H1 (cell line): ENCODE data around the gene CACNA1D. TPM values are rescaled to one million over a fixed set of nuclear protein-coding genes. Genes with fewer than 3 reads are reported as not detected.

Experiments used
- CTCF ChIA-PET: fragments of 300-600 bp; sonication (Branson Sonifier 250); formaldehyde crosslinking; loops from one replicate; lab custom pipeline; 2021; ENCODE audit not compliant: partially characterized antibody; lab: Charles Lee
- POLR2A ChIA-PET: fragments of 300-600 bp; sonication (Branson Sonifier 250); formaldehyde crosslinking; loops from one replicate; lab custom pipeline; 2021; ENCODE audit warnings: inconsistent platforms; ENCODE audit not compliant: partially characterized antibody; lab: Charles Lee
- DNase-seq, 2 experiments: peaks; one replicate each; pipeline versions ENCODE4 v3.0.0 to v3.0.0-alpha.2; 2010 to 2022; ENCODE audit warnings: low spot score in 2 of 2, low read depth in 1 of 2, mixed read lengths in 1 of 2
- FAIRE-seq: peaks from 2 replicates; lab custom pipeline; 2011; peaks lifted over from hg19 to GRCh38; lab: Jason Lieb, UNC
- H2AFZ ChIP-seq: 2 replicates; pipeline ENCODE4 v1.8.1; 2012; ENCODE audit warnings: low read length, inconsistent platforms
- H2AK5ac ChIP-seq: 2 replicates; pipeline ENCODE4 v1.6.1; 2013; ENCODE audit warnings: low read depth, low read length
- H2BK120ac ChIP-seq: replicated peaks from 2 replicates; pipeline ENCODE3; 2013; ENCODE audit warnings: low read depth, low read length, inconsistent platforms
- H2BK12ac ChIP-seq: 2 replicates; pipeline ENCODE4 v1.6.1; 2013; ENCODE audit warnings: low read depth, low read length
- H2BK15ac ChIP-seq: 2 replicates; pipeline ENCODE4 v1.6.1; 2013; ENCODE audit warnings: low read length
- H2BK20ac ChIP-seq: 2 replicates; pipeline ENCODE4 v1.6.1; 2013; ENCODE audit warnings: low read length
- H2BK5ac ChIP-seq: 2 replicates; pipeline ENCODE4 v1.6.1; 2013; ENCODE audit warnings: low read depth, low read length
- H3K14ac ChIP-seq: 2 replicates; pipeline ENCODE4 v1.6.1; 2013; ENCODE audit warnings: inconsistent platforms; ENCODE audit not compliant: insufficient read length
- H3K18ac ChIP-seq: 2 replicates; pipeline ENCODE4 v1.6.1; 2013; ENCODE audit warnings: low read length; ENCODE audit errors: extremely low read depth
- H3K23ac ChIP-seq: 2 replicates; pipeline ENCODE4 v1.6.1; 2013; ENCODE audit warnings: inconsistent platforms; ENCODE audit not compliant: insufficient read length
- H3K23me2 ChIP-seq: 2 replicates; pipeline ENCODE4 v1.6.1; 2013; ENCODE audit warnings: low read depth, low read length
- H3K27ac ChIP-seq: 2 replicates; pipeline ENCODE4 v1.6.1; 2011; ENCODE audit warnings: low read depth, low read length, inconsistent platforms
- H3K27me3 ChIP-seq, 4 experiments: replicated peaks in 1 of 4; 1 replicate in 1 of 4; 2 replicates in 3 of 4; pipeline versions ENCODE4 v1.6.1 to v1.8.1; 2011 to 2013; ENCODE audit warnings: low read length in 3 of 4, mild to moderate bottlenecking in 3 of 4, inconsistent platforms in 2 of 4, mixed read lengths in 2 of 4, moderate library complexity in 1 of 4; ENCODE audit not compliant: control insufficient read depth in 3 of 4, insufficient read depth in 3 of 4; ENCODE audit errors: extremely low read depth in 1 of 4
- H3K36me3 ChIP-seq, 4 experiments: 2 replicates each; pipeline versions ENCODE4 v1.6.1 to v1.8.1; 2011 to 2013; ENCODE audit warnings: mild to moderate bottlenecking in 4 of 4, low read length in 3 of 4, moderate library complexity in 2 of 4, control low read depth in 1 of 4, inconsistent platforms in 1 of 4; ENCODE audit not compliant: insufficient read depth in 4 of 4, control insufficient read depth in 2 of 4
- H3K4ac ChIP-seq: replicated peaks from 2 replicates; pipeline ENCODE3; 2013; ENCODE audit warnings: low read length, low read depth, mixed read lengths, inconsistent platforms; ENCODE audit not compliant: insufficient read length
- H3K4me1 ChIP-seq, 4 experiments: replicated peaks in 1 of 4; 1 replicate in 1 of 4; 2 replicates in 3 of 4; pipeline versions ENCODE4 v1.6.1 to v1.8.1; 2011 to 2013; ENCODE audit warnings: low read length in 3 of 4, inconsistent platforms in 2 of 4, mixed read lengths in 1 of 4; ENCODE audit not compliant: insufficient read depth in 4 of 4, control insufficient read depth in 3 of 4
- H3K4me2 ChIP-seq, 2 experiments: 2 replicates each; pipeline versions ENCODE4 v1.6.1 to v1.8.1; 2011 to 2013; ENCODE audit warnings: low read depth in 2 of 2, low read length in 2 of 2, control low read depth in 1 of 2, inconsistent platforms in 1 of 2, mild to moderate bottlenecking in 1 of 2; ENCODE audit not compliant: insufficient read depth in 1 of 2
- H3K4me3 ChIP-seq, 4 experiments: fragments of 200-600, 300-600 bp in 1 of 4; sonication (generic), shearing (Covaris generic), sonication (Bioruptor Twin) in 1 of 4; 2 replicates each; pipeline versions ENCODE4 v1.5.1 to v1.8.1; 2011 to 2016; ENCODE audit warnings: low read length in 4 of 4, low read depth in 3 of 4, control low read depth in 2 of 4, inconsistent platforms in 2 of 4, mild to moderate bottlenecking in 2 of 4, mixed read lengths in 1 of 4, moderate library complexity in 1 of 4; ENCODE audit not compliant: insufficient read depth in 2 of 4; ENCODE audit errors: extremely low read depth in 1 of 4
- H3K56ac ChIP-seq: replicated peaks from 2 replicates; pipeline ENCODE3; 2013; ENCODE audit warnings: low read depth, mild to moderate bottlenecking, mixed read lengths, low read length, inconsistent platforms; ENCODE audit not compliant: insufficient read length
- H3K79me1 ChIP-seq: 2 replicates; pipeline ENCODE4 v1.6.1; 2013; ENCODE audit warnings: low read depth, low read length, control low read depth
- H3K79me2 ChIP-seq, 2 experiments: 2 replicates each; pipeline versions ENCODE4 v1.6.1 to v1.8.1; 2012 to 2013; ENCODE audit warnings: low read length in 2 of 2, mild to moderate bottlenecking in 2 of 2, inconsistent platforms in 1 of 2; ENCODE audit not compliant: insufficient read depth in 2 of 2, control insufficient read depth in 1 of 2
- H3K9ac ChIP-seq, 4 experiments: replicated peaks in 1 of 4; 1 replicate in 1 of 4; 2 replicates in 3 of 4; pipeline versions ENCODE4 v1.6.1 to v1.8.1; 2011 to 2013; ENCODE audit warnings: low read depth in 3 of 4, low read length in 3 of 4, control low read depth in 2 of 4, mild to moderate bottlenecking in 2 of 4, moderate library complexity in 2 of 4, inconsistent platforms in 1 of 4; ENCODE audit errors: extremely low read depth in 1 of 4
- H3K9me3 ChIP-seq, 2 experiments: 2 replicates each; pipeline versions ENCODE4 v1.6.1 to v1.8.1; 2012 to 2013; ENCODE audit warnings: mild to moderate bottlenecking in 2 of 2, moderate library complexity in 2 of 2, control low read depth in 1 of 2, inconsistent platforms in 1 of 2, low read depth in 1 of 2, low read length in 1 of 2, mixed read lengths in 1 of 2; ENCODE audit not compliant: insufficient read depth in 2 of 2
- H4K20me1 ChIP-seq, 2 experiments: replicated peaks in 1 of 2; 2 replicates each; pipeline versions ENCODE3 to v1.8.1; 2011 to 2013; ENCODE audit warnings: inconsistent platforms in 2 of 2, low read length in 2 of 2, mild to moderate bottlenecking in 1 of 2; ENCODE audit not compliant: insufficient read depth in 2 of 2, control insufficient read depth in 1 of 2
- H4K5ac ChIP-seq: 2 replicates; pipeline ENCODE4 v1.6.1; 2013; ENCODE audit warnings: low read length, low read depth, mixed read lengths, inconsistent platforms; ENCODE audit not compliant: insufficient read length
- H4K8ac ChIP-seq: 2 replicates; pipeline ENCODE4 v1.8.0; 2013; ENCODE audit warnings: mild to moderate bottlenecking, moderate library complexity, low read length, inconsistent platforms; ENCODE audit not compliant: insufficient read depth; ENCODE audit errors: extremely low read depth
- H4K91ac ChIP-seq: replicated peaks from 2 replicates; pipeline ENCODE3; 2013; ENCODE audit warnings: low read length, mixed read lengths, inconsistent platforms; ENCODE audit not compliant: insufficient read length
- CTBP2 ChIP-seq: IDR thresholded peaks from 2 replicates; pipeline ENCODE4 v1.7.0; 2011; ENCODE audit warnings: borderline replicate concordance, mild to moderate bottlenecking, moderate library complexity, mixed read lengths, low read length; ENCODE audit not compliant: insufficient read depth, insufficient read length
- CTCF ChIP-seq, 3 experiments: IDR thresholded peaks; 1 replicate in 2 of 3; 2 replicates in 1 of 3; pipeline versions ENCODE4 v1.5.1 to v1.6.1; 2011; ENCODE audit warnings: low read length in 3 of 3, mild to moderate bottlenecking in 3 of 3, inconsistent platforms in 2 of 3, low read depth in 1 of 3, moderate library complexity in 1 of 3; ENCODE audit not compliant: insufficient read depth in 1 of 3; ENCODE audit errors: control extremely low read depth in 1 of 3
- JUN ChIP-seq: IDR thresholded peaks from 2 replicates; pipeline ENCODE4 v1.6.1; 2011; ENCODE audit warnings: low read depth, mild to moderate bottlenecking, improper control_type of control experiment, low read length
- MAX ChIP-seq: IDR thresholded peaks from 2 replicates; pipeline ENCODE4 v1.6.1; 2012; ENCODE audit warnings: inconsistent platforms
- RAD21 ChIP-seq, 2 experiments: IDR thresholded peaks in 1 of 2; conservative IDR thresholded peaks in 1 of 2; 2 replicates each; pipeline ENCODE4 v1.6.1; 2011; ENCODE audit warnings: low read depth in 2 of 2, low read length in 2 of 2, improper control_type of control experiment in 1 of 2, inconsistent platforms in 1 of 2, mild to moderate bottlenecking in 1 of 2, moderate library complexity in 1 of 2
- RXRA ChIP-seq: IDR thresholded peaks from 2 replicates; pipeline ENCODE4 v1.6.1; 2011; ENCODE audit warnings: low read depth, mild to moderate bottlenecking, low read length, moderate library complexity; ENCODE audit not compliant: insufficient read depth
- YY1 ChIP-seq: IDR thresholded peaks from 2 replicates; pipeline ENCODE4 v1.6.1; 2011; ENCODE audit warnings: low read depth, mild to moderate bottlenecking, low read length
- WGBS, 2 experiments: shearing (Covaris generic) in 1 of 2; methylation state at CpG; one replicate each; pipeline versions ENCODE4 v1.1.6 to v1.1.7; 2013 to 2015; ENCODE audit warnings: low lambda C conversion rate in 2 of 2, mixed read lengths in 2 of 2, inconsistent platforms in 1 of 2, low coverage in 1 of 2, missing lambda C conversion rate in 1 of 2; ENCODE audit not compliant: insufficient replicate concordance in 2 of 2, insufficient coverage in 1 of 2, insufficient read length in 1 of 2; ENCODE audit errors: extremely low coverage in 1 of 2, missing lambda C conversion rate in 1 of 2; 5-methylcytosine and 5-hydroxymethylcytosine counted together
- polyA plus RNA-seq, 7 experiments: library from polyadenylated mRNA; depleted of rRNA in 3 of 7; stranded (reverse) in 5 of 7; unstranded in 2 of 7; fragments of >200 nt in 5 of 7; fragments of 200-250 nt in 2 of 7; gene quantifications; 1 replicate in 5 of 7; 2 replicates in 1 of 7; 4 replicates in 1 of 7; pipeline versions ENCODE4 v1.2.1 to v1.2.3, GENCODE V29; 2011 to 2013; ENCODE audit warnings: missing spikeins in 2 of 7, mixed read lengths in 2 of 7
- total RNA-seq: library from RNA; stranded (reverse); fragmentation: NEBNext Ultra II Directional; extraction: Animal tissue kit (Norgen Biotek cat#: 25700); gene quantifications from 2 replicates; pipeline ENCODE4 v1.2.1, GENCODE V29; 2021

Gene CACNA1D
- total and polyA plus RNA-seq, 2 of the 8 experiments (the other 6 are each of a cell fraction or from before 2014, with no cell fraction given) = 2.0 to 2.9 TPM

GRCh38 chr3:53744351-53744750 lies 249.9 kb downstream of the CACNA1D start:
- no peak overlapping the region for H3K56ac ChIP-seq
- H4K8ac ChIP-seq = no peak overlapping the region
- H3K4ac ChIP-seq = no peak overlapping the region
- H3K79me2 ChIP-seq = no peaks in the 10 kb centered on the region
- CTCF ChIA-PET = interaction anchor here (1.0 to 2.6 kb wide), 11 partner anchors 11 to 76 kb away, joined by 3 to 15 read pairs (median 4); no protein-coding TSS in a partner anchor
- peak in 1 of 2 experiments; percentile 7 for DNase-seq
- no peak overlapping the region for H3K18ac ChIP-seq
- H3K79me1 ChIP-seq = no peaks in the 10 kb centered on the region
- POLR2A ChIA-PET = interaction anchor here (0.8 to 1.0 kb wide), 2 partner anchors 9 to 16 kb away, joined by 3 read pairs; no protein-coding TSS in a partner anchor
- H3K4me2 ChIP-seq = no peak overlapping the region
- H3K23ac ChIP-seq = no peak overlapping the region
- H4K5ac ChIP-seq = no peak overlapping the region
- H2AFZ ChIP-seq = no peak overlapping the region
- H2BK12ac ChIP-seq = no peak overlapping the region
- WGBS, 2 experiments = 53% methylated on average over 8 of the region's 8 CpGs; no CpG with 5 or more reads in 1 of the 2 experiments
- no peak overlapping the region for H2AK5ac ChIP-seq
- no peak overlapping the region for H3K14ac ChIP-seq
- TF ChIP-seq CTCF (IDR thresholded peaks at IDR 0.05; ENCODE audit: control extremely low read depth in 1 of 3, insufficient read depth in 1 of 3, low read depth in 1 of 3, low read length in 3 of 3) (peak; percentile 17 to 61 (median 58); a peak in 3 of 4 replicates), RAD21 (IDR thresholded peaks at IDR 0.05 in 1 of 2, conservative IDR thresholded peaks at IDR 0.05 in 1 of 2; ENCODE audit: low read depth in 2 of 2, low read length in 2 of 2) (peak; percentile 40 to 42), YY1 (no peak), RXRA (no peak), JUN (no peak), MAX (0 out of 2 replicates have a peak, but pooled peaks have one; percentile 58), CTBP2 (no peak)
- TF ChIP-seq, all 59 proteins: peak for 3
- Histone ChIP-seq H2BK5ac (no peak overlapping the region), H3K27ac (no peak overlapping the region), H3K9ac (no peak overlapping the region), H2BK20ac (no peak overlapping the region), H3K23me2 (no peaks in the 10 kb centered on the region), H2BK120ac (no peak overlapping the region), H3K36me3 (no peaks in the 10 kb centered on the region), H3K4me3 (no peak overlapping the region), H3K27me3 (no peaks in the 10 kb centered on the region; a peak in 1 of 7 replicates), H2BK15ac (no peak overlapping the region), H3K4me1 (peaks cover 6 to 19% (median 15%) of the 10 kb centered on the region in 4 experiments), H4K91ac (no peak overlapping the region), H4K20me1 (no peaks in the 10 kb centered on the region), H3K9me3 (no peaks in the 10 kb centered on the region)
- FAIRE-seq = peak; percentile 39
